Thyroid gland (tissue), 4 donors: ENCODE results near the gene CCT2. TPM values are rescaled to one million over a fixed set of nuclear protein-coding genes. Genes with fewer than 3 reads are reported as not detected.

Experiments used
- DNase-seq, 2 donors: peaks; one replicate each; pipeline ENCODE4 v3.0.0-alpha.2; 2019
- H3K27ac ChIP-seq, 3 donors: fragments of 200-600 bp; sonication (generic); 1 replicate in 2 of 3; 2 replicates in 1 of 3; pipeline ENCODE4 v1.5.1; 2016 to 2019; ENCODE audit warnings: mild to moderate bottlenecking in 1 of 3, moderate library complexity in 1 of 3
- H3K27me3 ChIP-seq: fragments of 200-600 bp; sonication (generic); one replicate; pipeline ENCODE4 v1.5.1; 2019
- H3K36me3 ChIP-seq, 2 donors: fragments of 200-600 bp; sonication (generic); one replicate each; pipeline ENCODE4 v1.5.1; 2016 to 2019
- H3K4me1 ChIP-seq, 2 donors: fragments of 200-600 bp; sonication (generic); one replicate each; pipeline ENCODE4 v1.5.1; 2017 to 2019
- H3K4me3 ChIP-seq, 3 donors: fragments of 200-600 bp; sonication (generic); replicated peaks in 1 of 3; 1 replicate in 2 of 3; 2 replicates in 1 of 3; pipeline ENCODE4 v1.5.1; 2016; ENCODE audit warnings: mild to moderate bottlenecking in 1 of 3
- H3K9me3 ChIP-seq: fragments of 200-600 bp; sonication (generic); one replicate; pipeline ENCODE4 v1.5.1; 2017
- POLR2A ChIP-seq, 2 donors: fragments of 450-650 bp; IDR thresholded peaks; one replicate each; pipeline ENCODE4 v1.6.1; 2017; ENCODE audit warnings: antibody characterized with exemption in 2 of 2, mild to moderate bottlenecking in 2 of 2, moderate library complexity in 1 of 2
- whole genome bisulfite sequencing, 2 donors: methylation state at CpG; one replicate each; pipeline ENCODE4 v1.1.5; 2017; 5-methylcytosine and 5-hydroxymethylcytosine counted together
- intact Hi-C: fragments of 100-400 bp; cut with DNase I; formaldehyde crosslinking; loops from one replicate; pipeline ENCODE4 v1.15.1; 2023
- total RNA-seq, 4 donors: library from RNA; depleted of rRNA; stranded (reverse); fragments of >200 nt; gene quantifications; one replicate each; pipeline ENCODE4 v1.2.3, GENCODE V29; 2016
- TF ChIP-seq, protein P1 (sequence below), 6 experiments: fragments of 200-600 bp in 3 of 6; fragments of 450-650 bp in 3 of 6; sonication (generic) in 3 of 6; IDR thresholded peaks; one replicate each; pipeline ENCODE4 v1.5.1; 2016 to 2019; ENCODE audit warnings: antibody characterized with exemption in 6 of 6, mild to moderate bottlenecking in 2 of 6, inconsistent platforms in 1 of 6, moderate library complexity in 1 of 6

Gene CCT2
- total RNA-seq, 4 donors from 2014 or later: 90.9 to 174 (median 117) TPM

DNA sequence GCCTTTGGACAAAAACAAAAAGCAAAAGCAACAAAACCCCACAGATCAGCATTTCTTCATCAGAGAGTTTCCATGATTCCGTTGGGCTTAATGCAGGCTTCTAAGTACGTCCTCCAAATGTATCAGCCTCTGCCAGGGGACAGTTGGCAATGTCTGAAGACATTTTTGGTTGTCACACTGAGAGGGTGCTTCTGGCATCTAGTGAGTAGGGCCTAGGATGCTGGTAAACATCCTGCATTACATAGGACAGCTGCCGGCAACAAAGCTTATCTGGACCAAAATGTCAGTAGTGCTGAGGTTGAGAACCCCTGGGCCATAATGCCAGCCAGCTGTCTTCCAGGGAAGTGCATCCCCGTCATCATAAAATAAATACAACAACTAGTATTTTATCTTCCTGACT lies 34.8 kb downstream of the CCT2 start:
- intact Hi-C loops: no loop called here
- Histone ChIP-seq H3K9me3 (no peaks in the 10 kb centered on the region), H3K36me3 (no peaks in the 10 kb centered on the region), H3K4me3 (no peak overlapping the region), H3K4me1 (no peaks in the 10 kb centered on the region), H3K27ac (no peak overlapping the region), H3K27me3 (no peaks in the 10 kb centered on the region)
- 81 to 83% methylated on average over 4 of the region's 4 CpGs for WGBS, 2 donors
- TF ChIP-seq POLR2A (IDR thresholded peaks at IDR 0.05): no peak
- TF ChIP-seq, protein P1, sequence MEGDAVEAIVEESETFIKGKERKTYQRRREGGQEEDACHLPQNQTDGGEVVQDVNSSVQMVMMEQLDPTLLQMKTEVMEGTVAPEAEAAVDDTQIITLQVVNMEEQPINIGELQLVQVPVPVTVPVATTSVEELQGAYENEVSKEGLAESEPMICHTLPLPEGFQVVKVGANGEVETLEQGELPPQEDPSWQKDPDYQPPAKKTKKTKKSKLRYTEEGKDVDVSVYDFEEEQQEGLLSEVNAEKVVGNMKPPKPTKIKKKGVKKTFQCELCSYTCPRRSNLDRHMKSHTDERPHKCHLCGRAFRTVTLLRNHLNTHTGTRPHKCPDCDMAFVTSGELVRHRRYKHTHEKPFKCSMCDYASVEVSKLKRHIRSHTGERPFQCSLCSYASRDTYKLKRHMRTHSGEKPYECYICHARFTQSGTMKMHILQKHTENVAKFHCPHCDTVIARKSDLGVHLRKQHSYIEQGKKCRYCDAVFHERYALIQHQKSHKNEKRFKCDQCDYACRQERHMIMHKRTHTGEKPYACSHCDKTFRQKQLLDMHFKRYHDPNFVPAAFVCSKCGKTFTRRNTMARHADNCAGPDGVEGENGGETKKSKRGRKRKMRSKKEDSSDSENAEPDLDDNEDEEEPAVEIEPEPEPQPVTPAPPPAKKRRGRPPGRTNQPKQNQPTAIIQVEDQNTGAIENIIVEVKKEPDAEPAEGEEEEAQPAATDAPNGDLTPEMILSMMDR (IDR thresholded peaks at IDR 0.05): no peak
- no peak for DNase-seq

GRCh38 chr12:69620921-69621320 lies 35.7 kb downstream of the CCT2 start:
- Histone ChIP-seq H3K4me3 (no peak overlapping the region), H3K9me3 (no peaks in the 10 kb centered on the region), H3K27ac (no peak overlapping the region), H3K4me1 (no peaks in the 10 kb centered on the region), H3K27me3 (no peaks in the 10 kb centered on the region), H3K36me3 (no peaks in the 10 kb centered on the region)
- intact Hi-C loops: no loop called here
- no peak for DNase-seq
- no peak for TF ChIP-seq POLR2A (IDR thresholded peaks at IDR 0.05)
- TF ChIP-seq, protein P1 (IDR thresholded peaks at IDR 0.05): no peak
- 85 to 96% methylated on average over 2 of the region's 2 CpGs for WGBS, 2 donors

GRCh38 chr12:69621551-69621950 lies 36.3 kb downstream of the CCT2 start:
- 92 to 97% methylated on average over 2 of the region's 2 CpGs for WGBS, 2 donors
- H3K27me3 ChIP-seq: no peaks in the 10 kb centered on the region
- intact Hi-C loops: no loop called here
- no peak for DNase-seq
- no peak overlapping the region for H3K27ac ChIP-seq
- no peaks in the 10 kb centered on the region for H3K36me3 ChIP-seq
- H3K4me3 ChIP-seq: no peak overlapping the region
- no peaks in the 10 kb centered on the region for H3K9me3 ChIP-seq
- no peaks in the 10 kb centered on the region for H3K4me1 ChIP-seq
- TF ChIP-seq, protein P1 (IDR thresholded peaks at IDR 0.05): no peak
- no peak for TF ChIP-seq POLR2A (IDR thresholded peaks at IDR 0.05)

DNA sequence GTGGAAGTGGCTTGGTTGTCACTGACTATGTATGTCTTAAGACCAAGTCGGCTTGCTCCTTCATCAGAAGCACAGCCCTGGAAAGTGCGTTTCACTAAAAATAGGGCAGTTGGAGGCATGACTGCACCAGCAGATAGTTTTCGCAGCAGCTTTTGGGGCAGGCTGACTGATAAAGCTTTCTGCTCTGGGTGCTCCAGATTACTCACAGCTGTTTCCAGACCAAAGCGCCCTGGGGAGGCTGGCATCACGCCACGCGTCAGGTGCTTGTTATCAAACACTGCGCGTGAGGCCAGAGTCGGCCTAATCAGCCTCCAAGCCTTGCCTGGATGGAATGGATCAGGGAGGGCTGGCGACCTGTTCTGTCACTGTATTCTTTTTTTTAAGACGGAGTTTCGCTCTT lies 38.7 kb downstream of the CCT2 start:
- H3K27ac ChIP-seq: no peak overlapping the region
- TF ChIP-seq, protein P1 (IDR thresholded peaks at IDR 0.05): no peak
- TF ChIP-seq POLR2A (IDR thresholded peaks at IDR 0.05): no peak
- no peaks in the 10 kb centered on the region for H3K27me3 ChIP-seq
- 91 to 92% methylated on average over 13 of the region's 13 CpGs for WGBS, 2 donors
- intact Hi-C loops: no loop called here
- no peaks in the 10 kb centered on the region for H3K9me3 ChIP-seq
- H3K4me1 ChIP-seq: no peaks in the 10 kb centered on the region
- no peaks in the 10 kb centered on the region for H3K36me3 ChIP-seq
- DNase-seq: no peak
- no peak overlapping the region for H3K4me3 ChIP-seq

GRCh38 chr12:69627501-69627900 lies 42.2 kb downstream of the CCT2 start:
- Histone ChIP-seq H3K4me3 (no peak overlapping the region), H3K9me3 (no peaks in the 10 kb centered on the region), H3K4me1 (no peaks in the 10 kb centered on the region), H3K36me3 (no peaks in the 10 kb centered on the region), H3K27me3 (no peaks in the 10 kb centered on the region), H3K27ac (no peak overlapping the region)
- intact Hi-C loops: no loop called here
- no peak for TF ChIP-seq POLR2A (IDR thresholded peaks at IDR 0.05)
- TF ChIP-seq, protein P1 (IDR thresholded peaks at IDR 0.05): no peak
- DNase-seq: no peak
- 71 to 92% methylated on average over 8 of the region's 8 CpGs for WGBS, 2 donors
